Neural cell (in vitro differentiated cells): ENCODE results near the gene UNC93B1. TPM values are rescaled to one million over a fixed set of nuclear protein-coding genes. Genes with fewer than 3 reads are reported as not detected.

ENCODE experiments used
- H2AFZ ChIP-seq: fragments of 200-600, 300-800 bp; sonication (generic), shearing (Covaris generic); 2 replicates; pipeline ENCODE4 v1.6.0; 2014; ENCODE audit warnings: low read depth, mild to moderate bottlenecking, antibody characterized with exemption, low read length, moderate library complexity
- H3F3A ChIP-seq: fragments of 200-600 bp; shearing (Covaris generic); 2 replicates; pipeline ENCODE4 v1.6.1; 2016; ENCODE audit warnings: mild to moderate bottlenecking, moderate library complexity, mixed read lengths, antibody characterized with exemption, low read length; ENCODE audit not compliant: insufficient read depth, poor library complexity, severe bottlenecking
- H3K27ac ChIP-seq: fragments of 200-600, 300-800 bp; sonication (generic), shearing (Covaris generic); 2 replicates; pipeline ENCODE4 v1.5.1; 2014; ENCODE audit warnings: mild to moderate bottlenecking, low read length, moderate library complexity
- H3K27me3 ChIP-seq: fragments of 300-800, 200-600 bp; sonication (generic), shearing (Covaris generic); 2 replicates; pipeline ENCODE4 v1.6.0; 2014; ENCODE audit warnings: mild to moderate bottlenecking, low read depth, low read length, moderate library complexity; ENCODE audit not compliant: insufficient read depth
- H3K36me3 ChIP-seq: fragments of 300-800, 200-600 bp; sonication (generic), shearing (Covaris generic); 2 replicates; pipeline ENCODE4 v1.5.1; 2014; ENCODE audit warnings: mild to moderate bottlenecking, antibody characterized with exemption, low read length, moderate library complexity; ENCODE audit not compliant: insufficient read depth
- H3K4me2 ChIP-seq: fragments of 300-800, 200-600 bp; sonication (generic), shearing (Covaris generic); 2 replicates; pipeline ENCODE4 v1.6.0; 2014; ENCODE audit warnings: mild to moderate bottlenecking, low read length
- H3K4me3 ChIP-seq: fragments of 300-800, 200-600 bp; sonication (generic), shearing (Covaris generic); 2 replicates; pipeline ENCODE4 v1.5.1; 2014; ENCODE audit warnings: mild to moderate bottlenecking, low read length, moderate library complexity
- H3K79me2 ChIP-seq: fragments of 200-600 bp; shearing (Covaris generic); replicated peaks from 2 replicates; pipeline ENCODE4 v1.6.0; 2014; ENCODE audit warnings: mild to moderate bottlenecking, low read length, moderate library complexity; ENCODE audit not compliant: insufficient read depth
- H3K9ac ChIP-seq: fragments of 300-800, 200-600 bp; sonication (generic), shearing (Covaris generic); 2 replicates; pipeline ENCODE4 v1.6.1; 2016; ENCODE audit warnings: mild to moderate bottlenecking, low read length, mixed read lengths
- H3K9me2 ChIP-seq: fragments of 200-600 bp; shearing (Covaris generic); 2 replicates; pipeline ENCODE4 v1.6.1; 2016; ENCODE audit warnings: mild to moderate bottlenecking, low read length, mixed read lengths; ENCODE audit not compliant: insufficient read depth
- H3K9me3 ChIP-seq: fragments of 200-600, 300-800 bp; sonication (generic), shearing (Covaris generic); 2 replicates; pipeline ENCODE4 v1.6.1; 2016; ENCODE audit warnings: mild to moderate bottlenecking, mixed run types, low read length, moderate library complexity, mixed read lengths
- H4K20me1 ChIP-seq: fragments of 200-600 bp; shearing (Covaris generic); 2 replicates; pipeline ENCODE4 v1.6.1; 2016; ENCODE audit warnings: mild to moderate bottlenecking, mixed run types; ENCODE audit not compliant: insufficient read depth
- CTCF ChIP-seq: fragments of 450-650 bp; IDR thresholded peaks from 2 replicates; pipeline ENCODE4 v1.5.1; 2014; ENCODE audit warnings: antibody characterized with exemption, mild to moderate bottlenecking, moderate library complexity; ENCODE audit not compliant: poor library complexity, severe bottlenecking
- EP300 ChIP-seq: fragments of 450-650 bp; conservative IDR thresholded peaks from 2 replicates; pipeline ENCODE4 v1.6.1; 2014; ENCODE audit warnings: antibody characterized with exemption, mild to moderate bottlenecking, moderate library complexity; ENCODE audit not compliant: poor library complexity, severe bottlenecking
- EZH2 ChIP-seq: fragments of 200-600, 300-800 bp; shearing (Covaris generic), sonication (generic); IDR thresholded peaks from 2 replicates; pipeline ENCODE4 v1.6.1; 2014; ENCODE audit warnings: antibody characterized with exemption, low read length, borderline replicate concordance, mild to moderate bottlenecking; ENCODE audit not compliant: insufficient read depth, poor library complexity, severe bottlenecking
- MXI1 ChIP-seq: fragments of 450-650 bp; conservative IDR thresholded peaks from 2 replicates; pipeline ENCODE4 v1.6.1; 2014; ENCODE audit warnings: antibody characterized with exemption, mild to moderate bottlenecking; ENCODE audit not compliant: poor library complexity, severe bottlenecking
- POLR2AphosphoS5 ChIP-seq: IDR thresholded peaks from 2 replicates; pipeline ENCODE4 v1.6.1; 2012
- RAD21 ChIP-seq: fragments of 450-650 bp; conservative IDR thresholded peaks from 2 replicates; pipeline ENCODE4 v1.6.1; 2014; ENCODE audit warnings: antibody characterized with exemption, mild to moderate bottlenecking, moderate library complexity
- SMC3 ChIP-seq: fragments of 450-650 bp; conservative IDR thresholded peaks from 2 replicates; pipeline ENCODE4 v1.6.1; 2014; ENCODE audit warnings: antibody characterized with exemption, mild to moderate bottlenecking, moderate library complexity; ENCODE audit not compliant: poor library complexity
- TAF1 ChIP-seq: IDR thresholded peaks from 2 replicates; pipeline ENCODE4 v1.6.1; 2012; ENCODE audit warnings: low read depth
- polyA plus RNA-seq: library from polyadenylated mRNA; depleted of rRNA; stranded (reverse); fragments of >200 nt; gene quantifications from 2 replicates; pipeline ENCODE4 v1.2.3, GENCODE V29; 2014
- TF ChIP-seq, protein P1 (sequence below): IDR thresholded peaks from 2 replicates; pipeline ENCODE4 v1.6.1; 2012; ENCODE audit warnings: borderline replicate concordance

UNC93B1 gene
- polyA plus RNA-seq, 1 donor from 2014 or later = 0.19 TPM

- no peak for TF ChIP-seq EP300
- no peak for TF ChIP-seq TAF1
- TF ChIP-seq RAD21 = no peak
Measured at GRCh38 chr11:68012044-68012842, 8.3 kb upstream of the UNC93B1 start (continued).

DNA sequence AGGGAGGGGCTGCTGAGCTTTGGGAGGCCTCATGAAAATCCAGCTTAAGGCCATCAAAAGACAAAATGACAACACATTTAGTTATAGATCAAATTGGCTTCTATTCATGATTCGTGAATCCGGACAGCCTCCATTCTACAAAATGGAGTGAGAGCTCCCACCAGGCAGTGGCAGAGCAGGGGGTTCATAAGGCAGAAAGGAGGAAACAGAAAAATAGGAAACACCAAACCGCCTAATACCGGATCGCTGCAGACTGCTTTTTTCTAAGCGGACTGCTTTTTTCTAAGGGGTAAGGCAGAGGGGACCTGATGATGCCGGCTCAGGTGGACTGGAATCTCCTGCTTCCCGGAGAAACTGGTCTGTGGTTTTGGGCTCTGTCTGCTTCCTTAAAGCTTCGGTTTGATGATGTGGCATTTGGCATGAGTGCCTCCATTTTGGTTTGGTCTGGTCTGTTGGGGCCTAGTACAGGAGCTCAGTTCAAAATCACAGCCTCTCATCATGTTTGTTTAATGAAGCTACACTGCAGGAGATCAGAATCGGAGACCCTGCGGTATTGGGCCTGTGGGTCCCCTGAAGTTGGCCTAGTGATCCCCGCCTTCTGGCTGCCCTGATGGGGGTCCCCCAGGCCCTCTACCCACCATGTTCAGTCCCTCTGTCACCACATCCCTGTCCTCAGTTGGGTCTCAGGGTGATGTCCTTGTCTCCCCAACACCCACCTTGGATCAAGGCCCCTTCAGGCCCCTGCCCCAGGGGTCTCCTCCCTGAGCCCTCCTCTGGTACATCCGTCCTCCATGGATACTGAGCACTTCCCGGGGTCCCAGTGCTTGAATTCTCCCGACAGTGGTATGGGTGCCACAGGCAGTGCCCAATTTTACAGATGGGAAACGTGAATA is 7.4 kb upstream of the UNC93B1 start:
- Histone ChIP-seq H3K9me2 (no peaks in the 10 kb centered on the region), H3K36me3 (no peaks in the 10 kb centered on the region), H3K27ac (no peak overlapping the region), H3K4me3 (no peak overlapping the region), H3K9ac (peak overlapping the region; percentile 20), H3K4me2 (no peak overlapping the region), H2AFZ (peak overlapping the region; percentile 45), H3K27me3 (no peaks in the 10 kb centered on the region), H3K79me2 (no peaks in the 10 kb centered on the region), H3K9me3 (no peaks in the 10 kb centered on the region), H3F3A (no peaks in the 10 kb centered on the region), H4K20me1 (no peaks in the 10 kb centered on the region)
- TF ChIP-seq CTCF (no peak), EP300 (no peak), EZH2 (no peak), POLR2AphosphoS5 (no peak), RAD21 (no peak), MXI1 (no peak), SMC3 (no peak), TAF1 (no peak)
- TF ChIP-seq, protein P1, sequence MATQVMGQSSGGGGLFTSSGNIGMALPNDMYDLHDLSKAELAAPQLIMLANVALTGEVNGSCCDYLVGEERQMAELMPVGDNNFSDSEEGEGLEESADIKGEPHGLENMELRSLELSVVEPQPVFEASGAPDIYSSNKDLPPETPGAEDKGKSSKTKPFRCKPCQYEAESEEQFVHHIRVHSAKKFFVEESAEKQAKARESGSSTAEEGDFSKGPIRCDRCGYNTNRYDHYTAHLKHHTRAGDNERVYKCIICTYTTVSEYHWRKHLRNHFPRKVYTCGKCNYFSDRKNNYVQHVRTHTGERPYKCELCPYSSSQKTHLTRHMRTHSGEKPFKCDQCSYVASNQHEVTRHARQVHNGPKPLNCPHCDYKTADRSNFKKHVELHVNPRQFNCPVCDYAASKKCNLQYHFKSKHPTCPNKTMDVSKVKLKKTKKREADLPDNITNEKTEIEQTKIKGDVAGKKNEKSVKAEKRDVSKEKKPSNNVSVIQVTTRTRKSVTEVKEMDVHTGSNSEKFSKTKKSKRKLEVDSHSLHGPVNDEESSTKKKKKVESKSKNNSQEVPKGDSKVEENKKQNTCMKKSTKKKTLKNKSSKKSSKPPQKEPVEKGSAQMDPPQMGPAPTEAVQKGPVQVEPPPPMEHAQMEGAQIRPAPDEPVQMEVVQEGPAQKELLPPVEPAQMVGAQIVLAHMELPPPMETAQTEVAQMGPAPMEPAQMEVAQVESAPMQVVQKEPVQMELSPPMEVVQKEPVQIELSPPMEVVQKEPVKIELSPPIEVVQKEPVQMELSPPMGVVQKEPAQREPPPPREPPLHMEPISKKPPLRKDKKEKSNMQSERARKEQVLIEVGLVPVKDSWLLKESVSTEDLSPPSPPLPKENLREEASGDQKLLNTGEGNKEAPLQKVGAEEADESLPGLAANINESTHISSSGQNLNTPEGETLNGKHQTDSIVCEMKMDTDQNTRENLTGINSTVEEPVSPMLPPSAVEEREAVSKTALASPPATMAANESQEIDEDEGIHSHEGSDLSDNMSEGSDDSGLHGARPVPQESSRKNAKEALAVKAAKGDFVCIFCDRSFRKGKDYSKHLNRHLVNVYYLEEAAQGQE = no peak
